ENCODE results near the gene MEDAG.

DNA sequence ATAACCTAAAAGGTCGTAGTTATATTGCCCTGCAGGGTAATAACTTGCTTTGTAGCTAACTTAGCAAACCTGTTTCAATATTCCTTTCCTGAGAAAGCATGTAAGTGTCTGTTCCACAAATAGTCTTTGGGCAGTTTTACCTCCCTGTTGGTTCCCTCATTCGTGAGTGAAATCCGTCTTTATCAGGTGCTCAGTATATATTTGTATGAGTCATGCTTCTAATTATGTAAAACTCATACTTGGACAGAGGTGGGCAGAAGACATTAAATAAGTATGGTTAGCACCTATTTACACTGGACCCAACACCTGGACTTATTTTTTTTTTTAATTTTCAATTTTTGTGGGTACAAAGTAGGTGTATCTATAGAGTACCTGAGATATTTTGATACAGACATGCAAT, 44.9 kb upstream of the MEDAG start:
- no peak for TF ChIP-seq POLR2A (IDR thresholded peaks at IDR 0.05)
- TF ChIP-seq, protein P1, sequence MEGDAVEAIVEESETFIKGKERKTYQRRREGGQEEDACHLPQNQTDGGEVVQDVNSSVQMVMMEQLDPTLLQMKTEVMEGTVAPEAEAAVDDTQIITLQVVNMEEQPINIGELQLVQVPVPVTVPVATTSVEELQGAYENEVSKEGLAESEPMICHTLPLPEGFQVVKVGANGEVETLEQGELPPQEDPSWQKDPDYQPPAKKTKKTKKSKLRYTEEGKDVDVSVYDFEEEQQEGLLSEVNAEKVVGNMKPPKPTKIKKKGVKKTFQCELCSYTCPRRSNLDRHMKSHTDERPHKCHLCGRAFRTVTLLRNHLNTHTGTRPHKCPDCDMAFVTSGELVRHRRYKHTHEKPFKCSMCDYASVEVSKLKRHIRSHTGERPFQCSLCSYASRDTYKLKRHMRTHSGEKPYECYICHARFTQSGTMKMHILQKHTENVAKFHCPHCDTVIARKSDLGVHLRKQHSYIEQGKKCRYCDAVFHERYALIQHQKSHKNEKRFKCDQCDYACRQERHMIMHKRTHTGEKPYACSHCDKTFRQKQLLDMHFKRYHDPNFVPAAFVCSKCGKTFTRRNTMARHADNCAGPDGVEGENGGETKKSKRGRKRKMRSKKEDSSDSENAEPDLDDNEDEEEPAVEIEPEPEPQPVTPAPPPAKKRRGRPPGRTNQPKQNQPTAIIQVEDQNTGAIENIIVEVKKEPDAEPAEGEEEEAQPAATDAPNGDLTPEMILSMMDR (IDR thresholded peaks at IDR 0.05), result no peak
- TF ChIP-seq EP300 (IDR thresholded peaks at IDR 0.05), result no peak
- TF ChIP-seq POLR2AphosphoS5 (IDR thresholded peaks at IDR 0.05), result no peak
